IMR-90 (cell line): ENCODE results near the gene ITM2B. TPM values are rescaled to one million over a fixed set of nuclear protein-coding genes. Genes with fewer than 3 reads are reported as not detected.

Experiments
- ATAC-seq: fragments of 200-7000 bp; cut with Tn5 transposase; 2 replicates; pipeline ENCODE4 v1.9.1; 2020; ENCODE audit warnings: low read depth, mild to moderate bottlenecking, moderate library complexity
- BruUV-seq: library from RNA; stranded (reverse); fragments of 400-500 nt; replicated peaks from 2 replicates; lab custom pipeline; 2021; lab: Mats Ljungman, UMichigan
- CTCF ChIA-PET: fragments of 300-600 bp; formaldehyde crosslinking; extraction: SDS; loops from one replicate; lab custom pipeline; 2021; ENCODE audit warnings: antibody characterized with exemption; lab: Yijun Ruan, JAX
- POLR2A ChIA-PET: fragments of 300-600 bp; sonication (Branson Sonifier 250); formaldehyde crosslinking; loops from one replicate; lab custom pipeline; 2022; ENCODE audit warnings: antibody characterized with exemption; ENCODE audit not compliant: unreplicated experiment; lab: Charles Lee
- DNase-seq: peaks from one replicate; pipeline ENCODE4 v3.0.0; 2013
- H2AFZ ChIP-seq: replicated peaks from 2 replicates; pipeline ENCODE3; 2013; ENCODE audit warnings: low read length, mild to moderate bottlenecking; ENCODE audit not compliant: poor library complexity
- H2AK5ac ChIP-seq: 2 replicates; pipeline ENCODE4 v1.6.1; 2013; ENCODE audit warnings: low read depth, low read length, inconsistent platforms
- H2AK9ac ChIP-seq: replicated peaks from 2 replicates; pipeline ENCODE3; 2013; ENCODE audit warnings: mild to moderate bottlenecking, low read depth, low read length, moderate library complexity; ENCODE audit not compliant: poor library complexity
- H2BK120ac ChIP-seq: 2 replicates; pipeline ENCODE4 v1.6.1; 2013; ENCODE audit warnings: low read depth, low read length, inconsistent platforms
- H2BK15ac ChIP-seq: 3 replicates; pipeline ENCODE4 v1.6.1; 2013; ENCODE audit warnings: low read depth, low read length, inconsistent platforms
- H2BK20ac ChIP-seq: 2 replicates; pipeline ENCODE4 v1.6.1; 2013; ENCODE audit warnings: low read depth, mild to moderate bottlenecking, inconsistent platforms, low read length, moderate library complexity
- H2BK5ac ChIP-seq: 2 replicates; pipeline ENCODE4 v1.6.1; 2013; ENCODE audit warnings: mild to moderate bottlenecking, low read depth, low read length, inconsistent platforms; ENCODE audit not compliant: poor library complexity, severe bottlenecking
- H3K14ac ChIP-seq: replicated peaks from 2 replicates; pipeline ENCODE4 v1.6.1; 2013; ENCODE audit warnings: low read depth, low read length, inconsistent platforms
- H3K18ac ChIP-seq: 2 replicates; pipeline ENCODE4 v1.6.1; 2013; ENCODE audit warnings: low read depth, low read length, control low read depth
- H3K23ac ChIP-seq: 2 replicates; pipeline ENCODE4 v1.6.1; 2013; ENCODE audit warnings: low read depth, low read length, inconsistent platforms
- H3K27ac ChIP-seq: 2 replicates; pipeline ENCODE4 v1.5.1; 2013; ENCODE audit warnings: mild to moderate bottlenecking, control low read depth, low read length; ENCODE audit not compliant: insufficient read depth
- H3K27me3 ChIP-seq: 2 replicates; pipeline ENCODE4 v1.6.1; 2013; ENCODE audit warnings: low read length; ENCODE audit not compliant: control insufficient read depth, insufficient read depth
- H3K36me3 ChIP-seq: 2 replicates; pipeline ENCODE4 v1.6.1; 2013; ENCODE audit warnings: low read length, mixed read lengths; ENCODE audit not compliant: control insufficient read depth, insufficient read depth
- H3K4ac ChIP-seq: 2 replicates; pipeline ENCODE4 v1.6.1; 2013; ENCODE audit warnings: low read depth, low read length, inconsistent platforms
- H3K4me1 ChIP-seq: 2 replicates; pipeline ENCODE4 v1.6.1; 2013; ENCODE audit warnings: low read length, mixed read lengths; ENCODE audit not compliant: control insufficient read depth, insufficient read depth
- H3K4me2 ChIP-seq: 2 replicates; pipeline ENCODE4 v1.6.1; 2013; ENCODE audit warnings: low read depth, mild to moderate bottlenecking, control low read depth, low read length, moderate library complexity
- H3K4me3 ChIP-seq: 2 replicates; pipeline ENCODE4 v1.5.1; 2013; ENCODE audit warnings: low read depth, mild to moderate bottlenecking, control low read depth, low read length, moderate library complexity; ENCODE audit not compliant: insufficient read depth
- H3K56ac ChIP-seq: 2 replicates; pipeline ENCODE4 v1.6.1; 2013; ENCODE audit warnings: low read length, inconsistent platforms; ENCODE audit not compliant: insufficient read depth; ENCODE audit errors: extremely low read depth
- H3K79me1 ChIP-seq, 2 experiments: 2 replicates each; pipeline ENCODE4 v1.6.1; 2013; ENCODE audit warnings: low read length in 2 of 2, inconsistent platforms in 1 of 2, low read depth in 1 of 2
- H3K9ac ChIP-seq: 2 replicates; pipeline ENCODE4 v1.6.1; 2013; ENCODE audit warnings: low read depth, low read length, control low read depth
- H3K9me1 ChIP-seq: 2 replicates; pipeline ENCODE4 v1.6.1; 2013; ENCODE audit warnings: low read length, inconsistent platforms; ENCODE audit not compliant: insufficient read depth
- H3K9me3 ChIP-seq: 2 replicates; pipeline ENCODE4 v1.6.1; 2013; ENCODE audit warnings: low read length; ENCODE audit not compliant: control insufficient read depth, insufficient read depth
- H4K20me1 ChIP-seq: 2 replicates; pipeline ENCODE4 v1.6.1; 2013; ENCODE audit warnings: low read length, inconsistent platforms; ENCODE audit not compliant: insufficient read depth
- H4K5ac ChIP-seq: 2 replicates; pipeline ENCODE4 v1.6.1; 2013; ENCODE audit warnings: mild to moderate bottlenecking, low read depth, low read length, control low read depth
- H4K8ac ChIP-seq, 2 experiments: 2 replicates each; pipeline ENCODE4 v1.6.1; 2013; ENCODE audit warnings: low read depth in 2 of 2, low read length in 2 of 2, control low read depth in 1 of 2, inconsistent platforms in 1 of 2
- H4K91ac ChIP-seq: 2 replicates; pipeline ENCODE4 v1.6.1; 2013; ENCODE audit warnings: low read depth, low read length, inconsistent platforms; ENCODE audit not compliant: insufficient read depth
- BHLHE40 ChIP-seq: fragments of 150-350 bp; IDR thresholded peaks from 2 replicates; pipeline ENCODE4 v1.6.1; 2016; ENCODE audit warnings: mild to moderate bottlenecking, low read depth, low read length
- CEBPB ChIP-seq: IDR thresholded peaks from 2 replicates; pipeline ENCODE4 v1.6.1; 2012; ENCODE audit warnings: low read depth, low read length, improper control_type of control experiment
- CHD1 ChIP-seq: IDR thresholded peaks from 2 replicates; pipeline ENCODE4 v1.6.1; 2012; ENCODE audit warnings: low read depth, low read length, improper control_type of control experiment
- CTCF ChIP-seq: conservative IDR thresholded peaks from 2 replicates; pipeline ENCODE4 v1.5.1; 2012; ENCODE audit warnings: mild to moderate bottlenecking, low read depth, low read length, improper control_type of control experiment
- ELK1 ChIP-seq: fragments of 150-350 bp; IDR thresholded peaks from 2 replicates; pipeline ENCODE4 v1.6.1; 2016; ENCODE audit warnings: low read depth, mild to moderate bottlenecking, low read length, moderate library complexity, borderline replicate concordance
- FOS ChIP-seq: fragments of 150-350 bp; IDR thresholded peaks from 2 replicates; pipeline ENCODE4 v1.6.1; 2016; ENCODE audit warnings: low read depth, low read length
- MAFK ChIP-seq: IDR thresholded peaks from 2 replicates; pipeline ENCODE4 v1.6.1; 2012; ENCODE audit warnings: low read depth, low read length, improper control_type of control experiment
- MAZ ChIP-seq: IDR thresholded peaks from 2 replicates; pipeline ENCODE4 v1.6.1; 2012; ENCODE audit warnings: low read depth, mild to moderate bottlenecking, low read length, improper control_type of control experiment, moderate library complexity, borderline replicate concordance
- NFE2L2 ChIP-seq: fragments of 150-350 bp; IDR thresholded peaks from 2 replicates; pipeline ENCODE4 v1.6.1; 2016; ENCODE audit warnings: low read depth, mild to moderate bottlenecking, low read length
- POLR2A ChIP-seq: IDR thresholded peaks from 2 replicates; pipeline ENCODE4 v1.6.1; 2012; ENCODE audit warnings: mild to moderate bottlenecking, low read depth, low read length
- RAD21 ChIP-seq: IDR thresholded peaks from 2 replicates; pipeline ENCODE4 v1.6.1; 2012; ENCODE audit warnings: low read length, improper control_type of control experiment
- RCOR1 ChIP-seq: IDR thresholded peaks from 2 replicates; pipeline ENCODE4 v1.6.1; 2012; ENCODE audit warnings: mild to moderate bottlenecking, low read length, improper control_type of control experiment; ENCODE audit not compliant: insufficient replicate concordance
- RFX5 ChIP-seq: IDR thresholded peaks from 2 replicates; pipeline ENCODE4 v1.8.0; 2012; ENCODE audit warnings: low read depth, mild to moderate bottlenecking, low read length, moderate library complexity
- SMC3 ChIP-seq: fragments of 150-350 bp; IDR thresholded peaks from 2 replicates; pipeline ENCODE4 v1.6.1; 2016; ENCODE audit warnings: low read depth, mild to moderate bottlenecking, antibody characterized with exemption, low read length, moderate library complexity
- USF2 ChIP-seq: fragments of 150-350 bp; IDR thresholded peaks from 2 replicates; pipeline ENCODE4 v1.6.1; 2017; ENCODE audit warnings: mild to moderate bottlenecking, antibody characterized with exemption, low read length, low read depth
- WGBS, 2 experiments: methylation state at CpG; one replicate each; pipeline versions ENCODE4 v1.1.5 to v1.1.7; 2013; ENCODE audit warnings: missing lambda C conversion rate in 2 of 2; ENCODE audit not compliant: insufficient read length in 1 of 2; ENCODE audit errors: extremely low coverage in 2 of 2; 5-methylcytosine and 5-hydroxymethylcytosine counted together
- dilution Hi-C: fragments of 300-500 bp; cut with HindIII; formaldehyde crosslinking; loops from one replicate; pipeline ENCODE4 v1.14.3; 2018; ENCODE audit warnings: low sequenced_read_pairs; ENCODE audit not compliant: unreplicated experiment
- in situ Hi-C: fragments of 300-500 bp; cut with MboI; formaldehyde crosslinking; loops from 3 replicates; pipeline ENCODE4 v1.14.3; 2019; ENCODE audit warnings: low sequenced_read_pairs, inconsistent platforms, mixed read lengths
- intact Hi-C: fragments of 100-400 bp; cut with micrococcal nuclease; formaldehyde crosslinking; loops from 2 replicates; pipeline ENCODE4 v1.10.0; 2022
- polyA plus RNA-seq, 3 experiments: library from polyadenylated mRNA; depleted of rRNA; stranded (reverse); fragments of >200 nt; gene quantifications; 2 replicates each; pipeline ENCODE4 v1.2.3, GENCODE V29; 2012; ENCODE audit warnings: low replicate concordance in 1 of 3
- total RNA-seq: library from RNA; depleted of rRNA; stranded (reverse); fragments of >200 nt; gene quantifications from 2 replicates; pipeline ENCODE4 v1.2.3, GENCODE V29; 2012

Gene ITM2B
- total and polyA plus RNA-seq, 2 of the 4 experiments (the other 2 are of a cell fraction): 51.1 to 158 TPM

- Histone ChIP-seq H3K4me2 (no peak overlapping the region), H3K4me1 (no peaks in the 10 kb centered on the region), H3K56ac (no peak overlapping the region), H3K14ac (no peak overlapping the region), H2BK5ac (no peak overlapping the region), H2BK120ac (no peak overlapping the region), H2AK9ac (no peak overlapping the region), H3K27ac (no peak overlapping the region), H3K79me1 (no peaks in the 10 kb centered on the region), H3K9me3 (no peaks in the 10 kb centered on the region; the same call in 1 of the 2 replicates), H3K36me3 (no peaks in the 10 kb centered on the region), H2AFZ (no peak overlapping the region), H3K4me3 (no peak overlapping the region), H2BK20ac (no peak overlapping the region), H2BK15ac (no peak overlapping the region), H3K18ac (no peak overlapping the region), H3K4ac (no peak overlapping the region), H3K9me1 (no peaks in the 10 kb centered on the region), H4K5ac (no peak overlapping the region), H3K9ac (no peak overlapping the region), H4K8ac (no peak overlapping the region), H2AK5ac (no peak overlapping the region), H3K27me3 (peaks cover 11% of the 10 kb centered on the region), H4K20me1 (no peaks in the 10 kb centered on the region), H4K91ac (no peak overlapping the region), H3K23ac (no peak overlapping the region)
- BruUV-seq: no TSS peak
- in situ Hi-C loops: no loop called here
- no peak for TF ChIP-seq SMC3
- no peak for TF ChIP-seq ELK1
- no peak for TF ChIP-seq NFE2L2
- TF ChIP-seq USF2: no peak
- no peak for TF ChIP-seq CHD1
- TF ChIP-seq RCOR1: no peak
- no peak for TF ChIP-seq RAD21
- TF ChIP-seq FOS: no peak
- TF ChIP-seq CTCF: no peak
- TF ChIP-seq MAFK: no peak
- no peak for TF ChIP-seq MAZ
- no peak for TF ChIP-seq BHLHE40
- no peak for TF ChIP-seq POLR2A
- no peak for TF ChIP-seq RFX5
- no peak for TF ChIP-seq CEBPB
- dilution Hi-C loops: no loop called here
- ATAC-seq (no peak), DNase-seq (no peak)
- WGBS, 2 experiments: 43 to 100% methylated on average over 1 to 5 of the region's 8 CpGs
- POLR2A ChIA-PET: no interaction called here
- intact Hi-C loops: no loop called here
- CTCF ChIA-PET: interaction anchor here (0.6 kb wide), 1 partner anchor 854 kb away, joined by 3 read pairs; no protein-coding TSS in a partner anchor
Measured at GRCh38 chr13:48192411-48192935, 40.5 kb upstream of the ITM2B start.
